OCI-LY1 (cell line): ENCODE results near the gene SIRT2.

Experiments used
- H2AFZ ChIP-seq: fragments of 200-600 bp; sonication (generic), shearing (Covaris generic); 2 replicates; pipeline ENCODE4 v1.6.0; 2014; ENCODE audit warnings: antibody characterized with exemption, mild to moderate bottlenecking, low read length
- H3F3A ChIP-seq: fragments of 200-600 bp; sonication (generic), shearing (Covaris generic); 2 replicates; pipeline ENCODE4 v1.6.0; 2014; ENCODE audit warnings: mild to moderate bottlenecking, antibody characterized with exemption, low read length, moderate library complexity; ENCODE audit not compliant: insufficient read depth
- H3K27ac ChIP-seq: fragments of 200-600 bp; sonication (generic); 2 replicates; pipeline ENCODE4 v1.5.1; 2014; ENCODE audit warnings: low read length, mixed run types, mild to moderate bottlenecking, low read depth; ENCODE audit not compliant: poor library complexity, severe bottlenecking
- H3K27me3 ChIP-seq: fragments of 200-600 bp; sonication (generic); 2 replicates; pipeline ENCODE4 v1.6.0; 2014; ENCODE audit warnings: antibody characterized with exemption, mild to moderate bottlenecking, low read length, moderate library complexity; ENCODE audit not compliant: insufficient read depth
- H3K36me3 ChIP-seq: fragments of 200-600 bp; sonication (generic); 2 replicates; pipeline ENCODE4 v1.6.1; 2014; ENCODE audit warnings: mild to moderate bottlenecking, antibody characterized with exemption, low read length, moderate library complexity, mixed read lengths; ENCODE audit not compliant: insufficient read depth
- H3K4me1 ChIP-seq: fragments of 200-600 bp; sonication (generic); 2 replicates; pipeline ENCODE4 v1.5.1; 2014; ENCODE audit warnings: mild to moderate bottlenecking, low read length, moderate library complexity; ENCODE audit not compliant: insufficient read depth, severe bottlenecking
- H3K4me2 ChIP-seq: fragments of 200-600 bp; sonication (generic), shearing (Covaris generic); 2 replicates; pipeline ENCODE4 v1.6.1; 2014; ENCODE audit warnings: low read length
- H3K4me3 ChIP-seq: fragments of 200-600 bp; sonication (generic); 2 replicates; pipeline ENCODE4 v1.5.1; 2014; ENCODE audit warnings: low read length, low read depth, mild to moderate bottlenecking, mixed read lengths; ENCODE audit not compliant: poor library complexity, severe bottlenecking
- H3K79me2 ChIP-seq: fragments of 200-600 bp; shearing (Covaris generic); 2 replicates; pipeline ENCODE4 v1.6.1; 2016; ENCODE audit warnings: mixed run types, low read length, mixed read lengths; ENCODE audit not compliant: insufficient read depth
- H3K9ac ChIP-seq: fragments of 200-600 bp; sonication (generic), shearing (Covaris generic); 2 replicates; pipeline ENCODE4 v1.6.1; 2014; ENCODE audit warnings: mild to moderate bottlenecking, low read length, mixed read lengths
- H3K9me2 ChIP-seq: fragments of 200-600 bp; sonication (generic), shearing (Covaris generic); 2 replicates; pipeline ENCODE4 v1.6.1; 2014; ENCODE audit warnings: low read depth, mild to moderate bottlenecking, low read length, mixed read lengths
- H3K9me3 ChIP-seq: fragments of 200-600 bp; shearing (Covaris generic); 2 replicates; pipeline ENCODE4 v1.6.1; 2014; ENCODE audit warnings: low read length, mixed read lengths
- H4K20me1 ChIP-seq: fragments of 200-600 bp; sonication (generic), shearing (Covaris generic); 2 replicates; pipeline ENCODE4 v1.6.0; 2016; ENCODE audit warnings: mild to moderate bottlenecking, low read length; ENCODE audit not compliant: insufficient read depth
- EZH2 ChIP-seq: fragments of 200-600 bp; sonication (generic), shearing (Covaris generic); IDR thresholded peaks from 2 replicates; pipeline ENCODE4 v1.8.0; 2017; ENCODE audit warnings: borderline replicate concordance, mixed run types, mild to moderate bottlenecking, antibody characterized with exemption, low read length, moderate library complexity, mixed read lengths
- TF ChIP-seq, protein P1 (sequence below): fragments of 200-600 bp; sonication (generic), shearing (Covaris generic); IDR thresholded peaks from 2 replicates; pipeline ENCODE4 v1.5.1; 2017; ENCODE audit warnings: mild to moderate bottlenecking, antibody characterized with exemption, low read length, moderate library complexity, mixed read lengths

Gene SIRT2

DNA sequence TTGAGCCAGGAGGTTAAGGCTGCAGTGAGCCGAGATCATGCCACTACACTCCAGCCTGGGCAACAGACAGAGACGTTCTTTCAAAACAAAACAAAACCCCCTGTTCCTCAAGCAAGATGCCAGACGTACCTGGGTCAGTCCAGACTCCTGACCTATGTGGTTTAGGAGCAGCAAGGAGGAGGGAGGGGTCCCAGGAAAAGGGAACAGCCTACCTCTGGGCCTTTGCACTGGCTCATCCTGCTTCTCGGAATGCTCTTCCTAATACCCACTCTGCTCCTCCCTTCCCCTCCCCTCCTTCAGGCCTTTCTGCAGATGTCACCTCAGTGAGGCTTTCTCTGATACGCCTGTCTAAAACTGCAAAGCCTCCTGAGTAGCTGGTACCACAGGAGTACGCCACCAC is 30.9 kb downstream of the SIRT2 start:
- TF ChIP-seq, protein P1, sequence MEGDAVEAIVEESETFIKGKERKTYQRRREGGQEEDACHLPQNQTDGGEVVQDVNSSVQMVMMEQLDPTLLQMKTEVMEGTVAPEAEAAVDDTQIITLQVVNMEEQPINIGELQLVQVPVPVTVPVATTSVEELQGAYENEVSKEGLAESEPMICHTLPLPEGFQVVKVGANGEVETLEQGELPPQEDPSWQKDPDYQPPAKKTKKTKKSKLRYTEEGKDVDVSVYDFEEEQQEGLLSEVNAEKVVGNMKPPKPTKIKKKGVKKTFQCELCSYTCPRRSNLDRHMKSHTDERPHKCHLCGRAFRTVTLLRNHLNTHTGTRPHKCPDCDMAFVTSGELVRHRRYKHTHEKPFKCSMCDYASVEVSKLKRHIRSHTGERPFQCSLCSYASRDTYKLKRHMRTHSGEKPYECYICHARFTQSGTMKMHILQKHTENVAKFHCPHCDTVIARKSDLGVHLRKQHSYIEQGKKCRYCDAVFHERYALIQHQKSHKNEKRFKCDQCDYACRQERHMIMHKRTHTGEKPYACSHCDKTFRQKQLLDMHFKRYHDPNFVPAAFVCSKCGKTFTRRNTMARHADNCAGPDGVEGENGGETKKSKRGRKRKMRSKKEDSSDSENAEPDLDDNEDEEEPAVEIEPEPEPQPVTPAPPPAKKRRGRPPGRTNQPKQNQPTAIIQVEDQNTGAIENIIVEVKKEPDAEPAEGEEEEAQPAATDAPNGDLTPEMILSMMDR = no peak
- TF ChIP-seq EZH2 = no peak
- peaks cover 6% of the 10 kb centered on the region; the same call in 1 of the 2 replicates for H3F3A ChIP-seq
- peak overlapping the region; percentile 84 for H3K27ac ChIP-seq
- no peaks in the 10 kb centered on the region for H3K9me3 ChIP-seq
- H3K27me3 ChIP-seq = no peaks in the 10 kb centered on the region
- H3K4me1 ChIP-seq = peaks cover 60% of the 10 kb centered on the region
- peak overlapping the region; percentile 92 for H3K4me2 ChIP-seq
- no peaks in the 10 kb centered on the region for H4K20me1 ChIP-seq
- peak overlapping the region; percentile 77; the same call in 1 of the 2 replicates for H3K9ac ChIP-seq
- H3K9me2 ChIP-seq = no peaks in the 10 kb centered on the region
- no peak overlapping the region for H2AFZ ChIP-seq
- 0 out of 2 replicates have a peak, but pooled peaks cover 6% of the 10 kb centered on the region for H3K36me3 ChIP-seq
- H3K4me3 ChIP-seq = peak overlapping the region; percentile 64
- no peaks in the 10 kb centered on the region for H3K79me2 ChIP-seq

GRCh38 chr19:38867171-38867780 is 32.1 kb downstream of the SIRT2 start:
- no peak overlapping the region for H3K4me2 ChIP-seq
- H3K79me2 ChIP-seq = no peaks in the 10 kb centered on the region
- no peaks in the 10 kb centered on the region for H3K27me3 ChIP-seq
- H3K9ac ChIP-seq = no peak overlapping the region
- no peaks in the 10 kb centered on the region for H3K9me3 ChIP-seq
- H3K9me2 ChIP-seq = no peaks in the 10 kb centered on the region
- no peak overlapping the region for H2AFZ ChIP-seq
- peaks cover 60% of the 10 kb centered on the region for H3K4me1 ChIP-seq
- peak overlapping the region; percentile 94 for H3K27ac ChIP-seq
- no peaks in the 10 kb centered on the region for H3F3A ChIP-seq
- TF ChIP-seq, protein P1 = no peak
- TF ChIP-seq EZH2 = no peak
- no peaks in the 10 kb centered on the region for H4K20me1 ChIP-seq
- 0 out of 2 replicates have a peak, but pooled peaks cover 6% of the 10 kb centered on the region for H3K36me3 ChIP-seq
- no peak overlapping the region for H3K4me3 ChIP-seq

GRCh38 chr19:38862321-38863059 is 36.9 kb downstream of the SIRT2 start:
- Histone ChIP-seq H3K9ac (no peak overlapping the region), H3F3A (peaks cover 3% of the 10 kb centered on the region; the same call in 1 of the 2 replicates), H2AFZ (no peak overlapping the region), H4K20me1 (no peaks in the 10 kb centered on the region), H3K4me2 (no peak overlapping the region), H3K9me2 (no peaks in the 10 kb centered on the region), H3K79me2 (no peaks in the 10 kb centered on the region), H3K9me3 (no peaks in the 10 kb centered on the region), H3K27me3 (no peaks in the 10 kb centered on the region), H3K27ac (peak overlapping the region; percentile 94), H3K4me3 (no peak overlapping the region), H3K36me3 (no peaks in the 10 kb centered on the region), H3K4me1 (peaks cover 65% of the 10 kb centered on the region)
- TF ChIP-seq EZH2 = no peak
- TF ChIP-seq, protein P1 = no peak
